Ramos (cell line): ENCODE measurements around the gene PARD3.

Experiments used
- in situ Hi-C: fragments of 300-500 bp; cut with MboI; formaldehyde crosslinking; loops from one replicate; pipeline ENCODE4 v1.14.3; 2022; ENCODE audit warnings: low sequenced_read_pairs; ENCODE audit not compliant: unreplicated experiment

Gene PARD3

GRCh38 chr10:34641913-34642558 lies 173.1 kb downstream of the PARD3 start:
- in situ Hi-C loops = loop anchor here (25.0 kb wide), 1 partner anchor 1305 kb away; the partner anchor contains the start of gene NRP1

- in situ Hi-C loops = loop anchor here (25.0 kb wide), 1 partner anchor 1304 kb away; the partner anchor contains the start of gene NRP1
Observed at GRCh38 chr10:34641147-34641912, 173.8 kb downstream of the PARD3 start.

GRCh38 chr10:34638406-34639054 lies 176.6 kb downstream of the PARD3 start:
- in situ Hi-C loops = loop anchor here (25.0 kb wide), 1 partner anchor 1301 kb away; the partner anchor contains the start of gene NRP1

- in situ Hi-C loops = loop anchor here (25.0 kb wide), 1 partner anchor 1300 kb away; the partner anchor contains the start of gene NRP1
Observed at GRCh38 chr10:34637418-34637911, 177.6 kb downstream of the PARD3 start.

- in situ Hi-C loops = loop anchor here (25.0 kb wide), 1 partner anchor 1298 kb away; the partner anchor contains the start of gene NRP1
Observed at GRCh38 chr10:34635111-34635510, 180.0 kb downstream of the PARD3 start.

GRCh38 chr10:34633374-34633773 lies 181.7 kb downstream of the PARD3 start:
- in situ Hi-C loops = loop anchor here (25.0 kb wide), 1 partner anchor 1296 kb away; the partner anchor contains the start of gene NRP1

- in situ Hi-C loops = loop anchor here (25.0 kb wide), 1 partner anchor 1292 kb away; the partner anchor contains the start of gene NRP1
Observed at GRCh38 chr10:34629084-34629483, 186.0 kb downstream of the PARD3 start.

- in situ Hi-C loops = loop anchor here (25.0 kb wide), 1 partner anchor 1291 kb away; the partner anchor contains the start of gene NRP1
Observed at GRCh38 chr10:34628174-34628796, 186.8 kb downstream of the PARD3 start.

- in situ Hi-C loops = loop anchor here (25.0 kb wide), 1 partner anchor 1290 kb away; the partner anchor contains the start of gene NRP1
Observed at GRCh38 chr10:34627741-34628140, 187.4 kb downstream of the PARD3 start.

- in situ Hi-C loops = loop anchor here (25.0 kb wide), 1 partner anchor 1290 kb away; the partner anchor contains the start of gene NRP1
Observed at GRCh38 chr10:34627331-34627730, 187.8 kb downstream of the PARD3 start.

GRCh38 chr10:34626158-34626880 lies 188.8 kb downstream of the PARD3 start:
- in situ Hi-C loops = loop anchor here (25.0 kb wide), 1 partner anchor 1289 kb away; the partner anchor contains the start of gene NRP1

- in situ Hi-C loops = loop anchor here (25.0 kb wide), 1 partner anchor 1287 kb away; the partner anchor contains the start of gene NRP1
Observed at GRCh38 chr10:34624323-34625153, 190.6 kb downstream of the PARD3 start.

- in situ Hi-C loops = no loop called here
Observed at GRCh38 chr10:34622945-34623344, 192.2 kb downstream of the PARD3 start.

- in situ Hi-C loops = no loop called here
Observed at GRCh38 chr10:34618611-34619010, 196.5 kb downstream of the PARD3 start.

GRCh38 chr10:34615770-34616169 lies 199.3 kb downstream of the PARD3 start:
- in situ Hi-C loops = no loop called here

GRCh38 chr10:34613491-34613890 lies 201.6 kb downstream of the PARD3 start:
- in situ Hi-C loops = no loop called here

GRCh38 chr10:34612938-34613337 lies 202.2 kb downstream of the PARD3 start:
- in situ Hi-C loops = no loop called here

- in situ Hi-C loops = no loop called here
Observed at GRCh38 chr10:34612446-34612845, 202.7 kb downstream of the PARD3 start.
